CD4-positive, alpha-beta T cell treated with Interleukin-12 subunit alpha and Interleukin-12 subunit beta, for 1 hour (primary cell): ENCODE measurements around the gene ZC3H6.
"Not testable (repeated sequence)": the region's sequence is repeated elsewhere in the genome, so short reads cannot be mapped to it uniquely, and the experiment has no call there.

Source experiments
- DNase-seq: peaks from one replicate; pipeline ENCODE4 v3.0.0-alpha.2; 2020

ZC3H6 gene

GRCh38 chr2:112332123-112332696, 56.8 kb downstream of the ZC3H6 start:
- DNase-seq, result no peak

DNA sequence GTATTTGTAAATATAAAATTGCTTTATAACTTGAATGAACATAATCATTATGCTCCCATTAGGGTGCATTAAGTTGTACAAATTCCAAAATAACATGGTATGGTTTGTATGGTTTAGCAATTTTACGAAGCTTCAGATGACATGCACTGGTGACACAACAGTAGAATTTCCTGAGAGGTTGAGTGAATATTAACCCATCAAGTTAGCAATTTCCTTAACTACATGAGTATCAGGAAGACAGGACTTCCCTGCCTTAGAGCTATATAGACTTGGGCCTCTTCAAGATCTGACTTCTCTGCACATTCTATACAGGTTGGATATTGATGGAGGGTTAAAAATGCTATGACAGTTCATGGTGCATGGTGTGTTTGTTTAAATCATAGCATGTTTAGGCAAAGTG, 60.2 kb downstream of the ZC3H6 start:
- no peak for DNase-seq

DNA sequence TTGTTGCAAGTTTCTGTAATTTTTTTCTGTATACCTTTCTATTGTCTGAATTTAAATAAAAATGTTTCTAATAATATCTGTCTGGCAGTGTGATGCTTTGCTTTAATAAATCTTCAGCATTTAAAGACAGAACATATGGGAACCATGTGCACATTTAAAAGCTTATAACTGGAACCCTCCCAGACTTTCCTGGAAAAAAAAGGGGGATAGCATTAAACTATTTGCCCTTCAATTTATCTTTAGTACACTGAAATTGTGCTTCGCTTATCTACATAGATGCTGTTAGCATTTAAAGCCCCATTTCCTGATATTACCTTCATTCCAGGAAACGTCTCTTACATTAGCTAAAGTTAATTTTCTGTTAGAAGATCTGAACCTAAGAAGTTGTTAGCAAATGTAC, 64.6 kb downstream of the ZC3H6 start:
- no peak for DNase-seq

- DNase-seq, result no peak
Measured at GRCh38 chr2:112340475-112341267, 65.3 kb downstream of the ZC3H6 start.

DNA sequence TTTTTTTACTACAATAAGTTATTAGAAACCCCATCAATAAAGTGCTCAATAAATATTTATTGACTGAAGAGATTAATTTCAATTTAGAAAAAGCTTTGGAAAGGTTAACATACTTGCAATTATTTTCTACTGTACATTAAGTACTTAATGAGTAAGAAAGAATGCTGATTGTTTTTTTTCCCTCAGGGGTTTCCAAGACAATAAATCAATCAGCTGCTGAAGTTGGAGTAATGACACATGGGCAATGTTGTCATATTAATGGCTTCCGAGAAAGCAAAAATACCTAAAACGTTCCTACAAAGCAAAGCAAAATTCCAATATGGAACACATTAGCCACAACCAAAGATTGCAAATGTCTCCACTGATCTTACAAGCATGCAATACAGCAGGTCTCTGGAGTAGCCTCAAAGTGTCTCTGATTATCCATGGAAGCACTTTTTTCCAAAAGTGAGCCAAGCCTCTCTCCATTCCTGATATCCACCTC, 66.7 kb downstream of the ZC3H6 start:
- DNase-seq, result no peak

- DNase-seq, result no peak
Measured at GRCh38 chr2:112343827-112344585, 68.6 kb downstream of the ZC3H6 start.

GRCh38 chr2:112345030-112346027, 69.9 kb downstream of the ZC3H6 start:
- no peak for DNase-seq

- DNase-seq, result not testable (repeated sequence)
Measured at GRCh38 chr2:112352292-112352691, 76.9 kb downstream of the ZC3H6 start.

DNA sequence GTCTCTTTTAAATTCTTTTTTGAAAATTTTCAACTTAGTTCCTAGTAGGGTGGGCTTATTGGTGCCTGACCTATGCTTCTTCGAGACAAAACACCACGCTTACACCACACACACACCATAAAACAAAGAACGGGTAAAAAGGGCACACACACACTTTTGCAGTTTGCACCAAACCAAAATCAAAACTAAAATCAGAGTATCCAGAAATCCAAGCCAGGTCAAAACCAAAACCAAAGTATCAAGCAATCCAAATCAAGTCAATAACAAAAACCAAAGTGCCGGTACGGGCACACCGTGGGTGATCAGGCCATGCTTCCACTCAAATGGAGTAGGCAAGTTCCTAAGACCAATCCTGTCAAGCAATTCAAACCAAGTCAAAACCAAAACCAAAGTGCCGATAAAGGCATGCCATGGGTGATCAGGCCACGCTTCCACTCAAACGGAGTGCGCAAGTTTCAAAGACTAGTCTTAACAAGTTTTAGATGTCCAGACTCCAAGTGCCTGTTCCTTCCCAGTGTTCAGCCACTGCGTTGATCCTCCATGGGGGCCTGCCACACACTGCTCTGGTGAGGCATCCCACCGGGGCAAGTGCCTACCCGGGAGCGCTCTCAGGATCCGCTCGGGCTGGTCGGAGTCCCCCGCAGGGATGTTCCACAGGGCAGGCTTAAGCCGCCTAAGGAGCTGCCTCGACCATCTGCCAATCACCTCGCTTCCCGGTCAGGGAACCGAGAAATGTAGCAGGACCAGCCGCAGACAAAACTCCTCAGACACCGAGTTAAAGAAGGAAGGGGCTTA, 77.6 kb downstream of the ZC3H6 start:
- DNase-seq, result not testable (repeated sequence)

GRCh38 chr2:112354335-112354734, 78.9 kb downstream of the ZC3H6 start:
- not testable (repeated sequence) for DNase-seq

- not testable (repeated sequence) for DNase-seq
Measured at GRCh38 chr2:112360055-112360454, 84.7 kb downstream of the ZC3H6 start.
